ENCODE results near the gene CFAP53. TPM values are rescaled to one million over a fixed set of nuclear protein-coding genes. Genes with fewer than 3 reads are reported as not detected.
A peak's percentile ranks its signal among the peaks of the same experiment; 100 is the strongest.

CFAP53 gene
- total and polyA plus RNA-seq, 2 of the 13 experiments (the other 11 are each of a cell fraction or from before 2014, with no cell fraction given) = 0.05 to 0.07 TPM

GRCh38 chr18:50266248-50266704 is at the start of gene CFAP53 (continued):
- TF ChIP-seq, protein P1, sequence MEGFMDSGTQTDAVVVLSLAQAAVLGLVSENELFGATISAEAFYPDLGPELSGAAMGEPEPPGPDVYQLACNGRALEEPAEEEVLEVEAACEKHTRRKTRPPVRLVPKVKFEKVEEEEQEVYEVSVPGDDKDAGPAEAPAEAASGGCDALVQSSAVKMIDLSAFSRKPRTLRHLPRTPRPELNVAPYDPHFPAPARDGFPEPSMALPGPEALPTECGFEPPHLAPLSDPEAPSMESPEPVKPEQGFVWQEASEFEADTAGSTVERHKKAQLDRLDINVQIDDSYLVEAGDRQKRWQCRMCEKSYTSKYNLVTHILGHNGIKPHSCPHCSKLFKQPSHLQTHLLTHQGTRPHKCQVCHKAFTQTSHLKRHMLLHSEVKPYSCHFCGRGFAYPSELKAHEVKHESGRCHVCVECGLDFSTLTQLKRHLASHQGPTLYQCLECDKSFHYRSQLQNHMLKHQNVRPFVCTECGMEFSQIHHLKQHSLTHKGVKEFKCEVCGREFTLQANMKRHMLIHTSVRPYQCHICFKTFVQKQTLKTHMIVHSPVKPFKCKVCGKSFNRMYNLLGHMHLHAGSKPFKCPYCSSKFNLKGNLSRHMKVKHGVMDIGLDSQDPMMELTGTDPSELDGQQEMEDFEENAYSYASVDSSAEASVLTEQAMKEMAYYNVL (CRISPR knock-in tag; IDR thresholded peaks at IDR 0.05; ENCODE audit: borderline replicate concordance) = no peak
- TF ChIP-seq, protein P2, sequence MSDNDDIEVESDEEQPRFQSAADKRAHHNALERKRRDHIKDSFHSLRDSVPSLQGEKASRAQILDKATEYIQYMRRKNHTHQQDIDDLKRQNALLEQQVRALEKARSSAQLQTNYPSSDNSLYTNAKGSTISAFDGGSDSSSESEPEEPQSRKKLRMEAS (IDR thresholded peaks at IDR 0.05) = 0 out of 2 replicates have a peak, but pooled peaks have one; percentile 15
- no peak for TF ChIP-seq SCMH1 (CRISPR knock-in tag; IDR thresholded peaks at IDR 0.05; ENCODE audit: borderline replicate concordance)
- TF ChIP-seq RAD21 (CRISPR knock-in tag; IDR thresholded peaks at IDR 0.05) = 0 out of 2 replicates have a peak, but pooled peaks have one; percentile 13
- TF ChIP-seq, protein P3, sequence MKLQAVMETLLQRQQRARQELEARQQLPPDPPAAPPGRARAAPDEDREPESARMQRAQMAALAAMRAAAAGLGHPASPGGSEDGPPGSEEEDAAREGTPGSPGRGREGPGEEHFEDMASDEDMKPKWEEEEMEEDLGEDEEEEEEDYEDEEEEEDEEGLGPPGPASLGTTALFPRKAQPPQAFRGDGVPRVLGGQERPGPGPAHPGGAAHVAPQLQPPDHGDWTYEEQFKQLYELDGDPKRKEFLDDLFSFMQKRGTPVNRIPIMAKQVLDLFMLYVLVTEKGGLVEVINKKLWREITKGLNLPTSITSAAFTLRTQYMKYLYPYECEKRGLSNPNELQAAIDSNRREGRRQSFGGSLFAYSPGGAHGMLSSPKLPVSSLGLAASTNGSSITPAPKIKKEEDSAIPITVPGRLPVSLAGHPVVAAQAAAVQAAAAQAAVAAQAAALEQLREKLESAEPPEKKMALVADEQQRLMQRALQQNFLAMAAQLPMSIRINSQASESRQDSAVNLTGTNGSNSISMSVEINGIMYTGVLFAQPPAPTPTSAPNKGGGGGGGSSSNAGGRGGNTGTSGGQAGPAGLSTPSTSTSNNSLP (IDR thresholded peaks at IDR 0.05; ENCODE audit: low read depth, low read length) = no peak
- TF ChIP-seq ZSCAN25 (CRISPR knock-in tag; IDR thresholded peaks at IDR 0.05) = no peak
- no peak for TF ChIP-seq ZNF839 (CRISPR knock-in tag; IDR thresholded peaks at IDR 0.05; ENCODE audit: borderline replicate concordance)
- no peak for TF ChIP-seq ZNF629 (CRISPR knock-in tag; conservative IDR thresholded peaks at IDR 0.05)
- TF ChIP-seq NR3C1 (CRISPR knock-in tag; IDR thresholded peaks at IDR 0.05) = no peak
- no peak for TF ChIP-seq JARID2 (CRISPR knock-in tag; IDR thresholded peaks at IDR 0.05; ENCODE audit: insufficient replicate concordance)
- TF ChIP-seq, protein P4, sequence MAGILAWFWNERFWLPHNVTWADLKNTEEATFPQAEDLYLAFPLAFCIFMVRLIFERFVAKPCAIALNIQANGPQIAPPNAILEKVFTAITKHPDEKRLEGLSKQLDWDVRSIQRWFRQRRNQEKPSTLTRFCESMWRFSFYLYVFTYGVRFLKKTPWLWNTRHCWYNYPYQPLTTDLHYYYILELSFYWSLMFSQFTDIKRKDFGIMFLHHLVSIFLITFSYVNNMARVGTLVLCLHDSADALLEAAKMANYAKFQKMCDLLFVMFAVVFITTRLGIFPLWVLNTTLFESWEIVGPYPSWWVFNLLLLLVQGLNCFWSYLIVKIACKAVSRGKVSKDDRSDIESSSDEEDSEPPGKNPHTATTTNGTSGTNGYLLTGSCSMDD (CRISPR knock-in tag; IDR thresholded peaks at IDR 0.05) = no peak
- no peak for TF ChIP-seq ZSCAN30 (CRISPR knock-in tag; IDR thresholded peaks at IDR 0.05)
- TF ChIP-seq SMAD1 (CRISPR knock-in tag; IDR thresholded peaks at IDR 0.05; ENCODE audit: borderline replicate concordance, low read depth) = no peak
- TF ChIP-seq BRCA1 (CRISPR knock-in tag; IDR thresholded peaks at IDR 0.05) = no peak
- TF ChIP-seq RFX1 (IDR thresholded peaks at IDR 0.05) = peak; percentile 93
- TF ChIP-seq SAP130 (CRISPR knock-in tag; IDR thresholded peaks at IDR 0.05; ENCODE audit: low read depth) = peak; percentile 98
- TF ChIP-seq HDAC2 (CRISPR knock-in tag; IDR thresholded peaks at IDR 0.05) = peak; percentile 48; the same call in 1 of the 2 replicates
- TF ChIP-seq IRF2 (CRISPR knock-in tag; IDR thresholded peaks at IDR 0.05) = 0 out of 2 replicates have a peak, but pooled peaks have one; percentile 38
- TF ChIP-seq CREB1 (IDR thresholded peaks at IDR 0.05) = no peak
- TF ChIP-seq CREB1 (CRISPR knock-in tag; IDR thresholded peaks at IDR 0.05) = no peak
- TF ChIP-seq, protein P5, sequence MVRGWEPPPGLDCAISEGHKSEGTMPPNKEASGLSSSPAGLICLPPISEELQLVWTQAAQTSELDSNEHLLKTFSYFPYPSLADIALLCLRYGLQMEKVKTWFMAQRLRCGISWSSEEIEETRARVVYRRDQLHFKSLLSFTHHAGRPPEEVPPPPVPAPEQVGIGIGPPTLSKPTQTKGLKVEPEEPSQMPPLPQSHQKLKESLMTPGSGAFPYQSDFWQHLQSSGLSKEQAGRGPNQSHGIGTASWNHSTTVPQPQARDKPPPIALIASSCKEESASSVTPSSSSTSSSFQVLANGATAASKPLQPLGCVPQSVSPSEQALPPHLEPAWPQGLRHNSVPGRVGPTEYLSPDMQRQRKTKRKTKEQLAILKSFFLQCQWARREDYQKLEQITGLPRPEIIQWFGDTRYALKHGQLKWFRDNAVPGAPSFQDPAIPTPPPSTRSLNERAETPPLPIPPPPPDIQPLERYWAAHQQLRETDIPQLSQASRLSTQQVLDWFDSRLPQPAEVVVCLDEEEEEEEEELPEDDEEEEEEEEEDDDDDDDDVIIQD (CRISPR knock-in tag; IDR thresholded peaks at IDR 0.05; ENCODE audit: low read depth) = no peak
- peak in 1 of 2 experiments; percentile 94; a peak in 3 of 4 replicates for TF ChIP-seq KLF16 (CRISPR knock-in tag; IDR thresholded peaks at IDR 0.05)
- TF ChIP-seq MTF1 (CRISPR knock-in tag; IDR thresholded peaks at IDR 0.05) = no peak
- TF ChIP-seq MXI1 (IDR thresholded peaks at IDR 0.05; ENCODE audit: borderline replicate concordance, low read depth, low read length) = peak; percentile 97
